SK-MEL-5 (cell line): ENCODE results near the gene LRIT2. TPM values are rescaled to one million over a fixed set of nuclear protein-coding genes. Genes with fewer than 3 reads are reported as not detected.
A peak's percentile ranks its signal among the peaks of the same experiment; 100 is the strongest.

Experiments used
- DNase-seq: peaks from one replicate; pipeline ENCODE4 v3.0.0-alpha.2; 2016; ENCODE audit warnings: low read depth, low spot score
- in situ Hi-C: cut with HindIII; loops from 2 replicates; pipeline ENCODE4 v1.10.0; 2016; ENCODE audit warnings: low sequenced_read_pairs, high pct_unique_total_duplicates, low pct_unique_long_range_greater_than_20kb
- total RNA-seq: library from RNA; depleted of rRNA; stranded (reverse); fragments of >200 nt; shearing (Covaris generic); gene quantifications from 2 replicates; pipeline ENCODE4 v1.2.3, GENCODE V29; 2014

LRIT2 gene
- total RNA-seq, 1 experiment from 2014 or later, result not detected

GRCh38 chr10:84248794-84249193, 23.4 kb upstream of the LRIT2 start:
- in situ Hi-C loops, result no loop called here

GRCh38 chr10:84247496-84247895, 22.2 kb upstream of the LRIT2 start:
- DNase-seq, result no peak
- in situ Hi-C loops, result no loop called here

More at GRCh38 chr10:84248794-84249193, 23.4 kb upstream of the LRIT2 start:
- DNase-seq, result no peak

- DNase-seq, result peak; percentile 97
- in situ Hi-C loops, result no loop called here
These were observed 19.4 kb upstream of the LRIT2 start, which contains the start of gene RGR for GRCh38 chr10:84244651-84245270. Gene RGR, plus strand, starts transcription at chr10:84245053. Its CDS starts 38 bp downstream, at chr10:84245091.

- no peak for DNase-seq
- in situ Hi-C loops, result no loop called here
These were observed 18.4 kb upstream of the LRIT2 start for GRCh38 chr10:84243759-84244158.

GRCh38 chr10:84241185-84241790, 15.9 kb upstream of the LRIT2 start, which contains the start of gene LRIT1:
Gene LRIT1, minus strand, starts transcription at chr10:84241546. Its CDS starts 107 bp downstream, at chr10:84241439.
- no peak for DNase-seq
- in situ Hi-C loops, result no loop called here

- DNase-seq, result no peak
- in situ Hi-C loops, result no loop called here
These were observed 13.6 kb upstream of the LRIT2 start for GRCh38 chr10:84238909-84239308.

- no peak for DNase-seq
- in situ Hi-C loops, result no loop called here
These were observed 12.1 kb upstream of the LRIT2 start for GRCh38 chr10:84237199-84238051.

GRCh38 chr10:84236807-84237198, 11.5 kb upstream of the LRIT2 start:
- DNase-seq, result no peak
- in situ Hi-C loops, result no loop called here

GRCh38 chr10:84235096-84235495, 9.8 kb upstream of the LRIT2 start:
- DNase-seq, result no peak
- in situ Hi-C loops, result no loop called here

- in situ Hi-C loops, result no loop called here
- no peak for DNase-seq
These were observed 9.1 kb upstream of the LRIT2 start for GRCh38 chr10:84234479-84234878.

- in situ Hi-C loops, result no loop called here
These were observed 8.6 kb upstream of the LRIT2 start for GRCh38 chr10:84233940-84234339.

GRCh38 chr10:84232376-84232775, 7.0 kb upstream of the LRIT2 start:
- DNase-seq, result no peak
- in situ Hi-C loops, result no loop called here

More at GRCh38 chr10:84233940-84234339, 8.6 kb upstream of the LRIT2 start:
- no peak for DNase-seq

GRCh38 chr10:84230359-84230758, 5.0 kb upstream of the LRIT2 start:
- DNase-seq, result no peak
- in situ Hi-C loops, result no loop called here

- no peak for DNase-seq
- in situ Hi-C loops, result no loop called here
These were observed 2.5 kb upstream of the LRIT2 start for GRCh38 chr10:84227810-84228209.

GRCh38 chr10:84226616-84227015, 1.3 kb upstream of the LRIT2 start:
- DNase-seq, result no peak
- in situ Hi-C loops, result no loop called here

- no peak for DNase-seq
- in situ Hi-C loops, result no loop called here
These were observed 824 bp downstream of the LRIT2 start for GRCh38 chr10:84224411-84225028.

- no peak for DNase-seq
- in situ Hi-C loops, result no loop called here
These were observed 3.4 kb downstream of the LRIT2 start for GRCh38 chr10:84221916-84222315.

GRCh38 chr10:84217746-84218145, 7.6 kb downstream of the LRIT2 start:
- no peak for DNase-seq
- in situ Hi-C loops, result no loop called here
